GM18507 (cell line): ENCODE results near the gene GPC5.
"Not testable (repeated sequence)": the region's sequence is repeated elsewhere in the genome, so short reads cannot be mapped to it uniquely, and the experiment has no call there.

Experiments
- DNase-seq: peaks from one replicate; pipeline ENCODE4 v3.0.0; 2011; ENCODE audit warnings: low read depth; ENCODE audit not compliant: insufficient read length; ENCODE audit errors: extremely low spot score
- FAIRE-seq: peaks from 2 replicates; lab custom pipeline; 2011; peaks lifted over from hg19 to GRCh38; lab: Jason Lieb, UNC

GPC5 gene

DNA sequence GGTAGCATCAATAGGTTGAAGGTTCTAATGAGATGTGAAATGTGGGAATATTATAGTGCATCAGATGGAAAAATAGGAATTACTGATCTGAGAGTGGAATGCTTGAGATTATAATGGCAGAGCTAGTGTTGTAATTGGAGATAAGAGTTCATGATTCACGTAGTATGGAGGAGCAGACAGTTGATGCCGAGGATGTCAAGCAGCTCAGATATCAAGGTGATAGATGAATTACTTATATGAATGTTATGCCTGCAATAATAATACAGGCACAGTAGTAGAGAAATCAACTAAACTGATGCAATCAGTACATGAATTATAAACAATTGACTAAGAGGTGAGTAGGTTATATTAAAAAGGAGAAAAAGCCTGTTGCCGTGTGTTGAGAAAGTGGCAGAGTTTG lies 1035.0 kb downstream of the GPC5 start:
- no peak for DNase-seq

DNA sequence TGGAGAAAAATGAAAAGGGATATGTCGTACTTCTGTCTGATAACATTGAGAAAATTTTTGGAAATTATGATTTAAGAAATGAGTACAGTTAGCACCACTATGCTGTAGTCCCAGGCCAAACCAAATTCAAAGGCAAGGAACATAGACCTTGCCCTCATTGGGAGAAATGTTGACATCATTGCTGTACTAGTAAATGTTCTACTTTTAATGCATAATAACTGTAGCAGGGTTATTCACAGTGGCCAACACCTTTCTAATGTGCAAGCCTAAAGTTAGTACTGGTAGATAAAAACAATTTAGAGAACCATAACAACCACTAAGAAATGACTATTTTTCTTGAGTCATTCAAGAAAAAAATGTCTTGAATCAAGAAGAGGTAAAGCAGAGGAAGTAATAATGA lies 1035.5 kb downstream of the GPC5 start:
- no peak for DNase-seq
- no peak for FAIRE-seq

More for the DNA sequence above, 1035.0 kb downstream of the GPC5 start:
- FAIRE-seq: no peak

DNA sequence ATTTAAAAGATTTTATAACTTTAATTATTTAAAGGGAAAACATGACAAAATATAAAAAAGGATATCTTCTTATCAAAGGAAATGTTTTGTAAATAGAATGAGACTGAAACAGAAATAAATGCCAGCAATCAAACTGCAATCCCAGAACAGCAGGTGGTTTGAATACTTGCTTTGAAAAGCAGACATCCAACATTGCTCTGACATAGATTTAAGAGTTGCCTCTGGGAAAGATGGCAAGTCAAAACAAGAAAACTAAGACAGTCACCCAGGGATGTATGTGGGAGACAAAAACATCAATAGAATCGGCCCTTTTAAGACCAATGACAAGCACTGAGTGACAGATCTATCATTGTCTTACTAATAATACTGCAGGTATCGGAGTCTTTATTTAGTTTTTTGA lies 1038.5 kb downstream of the GPC5 start:
- FAIRE-seq: no peak

GRCh38 chr13:92444244-92444643 lies 1045.8 kb downstream of the GPC5 start:
- no peak for FAIRE-seq

More for the DNA sequence above, 1038.5 kb downstream of the GPC5 start:
- DNase-seq: no peak

DNA sequence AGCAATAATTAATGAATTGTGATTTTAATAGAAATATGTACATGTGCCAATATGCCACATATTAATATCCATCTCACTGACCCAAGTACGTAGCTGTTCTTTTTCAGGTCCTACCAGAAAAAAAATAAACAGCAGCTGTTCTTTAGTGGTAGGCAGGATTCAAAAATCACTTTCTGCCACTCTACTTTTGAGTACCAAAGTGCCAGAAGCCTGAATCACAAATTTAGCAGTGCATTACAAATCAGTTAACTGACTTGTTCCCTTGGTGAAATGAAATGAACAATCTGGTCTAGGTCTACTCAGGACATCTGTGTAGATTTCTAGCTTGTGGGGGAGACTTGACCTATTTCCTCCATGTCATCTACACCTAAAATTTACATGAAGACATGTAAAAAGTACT lies 1052.6 kb downstream of the GPC5 start:
- DNase-seq: no peak
- FAIRE-seq: no peak

More at GRCh38 chr13:92444244-92444643, 1045.8 kb downstream of the GPC5 start:
- no peak for DNase-seq

- DNase-seq: no peak
- no peak for FAIRE-seq
Observed at GRCh38 chr13:92452840-92453239, 1054.4 kb downstream of the GPC5 start.

DNA sequence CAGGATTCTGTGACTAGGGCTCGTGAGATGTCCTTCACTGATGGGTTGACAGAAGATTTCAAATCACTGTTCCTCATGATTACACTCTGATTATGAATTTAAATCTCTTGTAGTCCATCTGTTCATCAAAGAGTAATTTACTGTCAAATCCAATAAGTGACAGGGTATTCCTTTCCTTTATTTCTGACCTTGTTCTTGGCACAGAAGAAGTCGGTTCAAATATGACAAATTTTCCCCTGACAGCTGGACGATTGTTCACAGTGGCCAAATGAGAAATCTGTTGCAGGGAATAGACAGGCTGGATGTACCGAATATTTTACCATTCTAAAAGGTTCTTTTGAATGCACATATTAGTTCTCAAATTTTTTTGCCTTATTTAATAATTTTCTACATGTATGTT lies 1060.9 kb downstream of the GPC5 start:
- FAIRE-seq (no peak), DNase-seq (no peak)

GRCh38 chr13:92460479-92460878 lies 1062.1 kb downstream of the GPC5 start:
- FAIRE-seq: no peak
- no peak for DNase-seq

GRCh38 chr13:92461402-92461801 lies 1063.0 kb downstream of the GPC5 start:
- FAIRE-seq: no peak
- DNase-seq: no peak

- FAIRE-seq: no peak
- DNase-seq: no peak
Observed at GRCh38 chr13:92461831-92462230, 1063.4 kb downstream of the GPC5 start.

GRCh38 chr13:92463134-92463533 lies 1064.7 kb downstream of the GPC5 start:
- FAIRE-seq (no peak), DNase-seq (no peak)

- DNase-seq (no peak), FAIRE-seq (no peak)
Observed at GRCh38 chr13:92473765-92474475, 1075.5 kb downstream of the GPC5 start.

DNA sequence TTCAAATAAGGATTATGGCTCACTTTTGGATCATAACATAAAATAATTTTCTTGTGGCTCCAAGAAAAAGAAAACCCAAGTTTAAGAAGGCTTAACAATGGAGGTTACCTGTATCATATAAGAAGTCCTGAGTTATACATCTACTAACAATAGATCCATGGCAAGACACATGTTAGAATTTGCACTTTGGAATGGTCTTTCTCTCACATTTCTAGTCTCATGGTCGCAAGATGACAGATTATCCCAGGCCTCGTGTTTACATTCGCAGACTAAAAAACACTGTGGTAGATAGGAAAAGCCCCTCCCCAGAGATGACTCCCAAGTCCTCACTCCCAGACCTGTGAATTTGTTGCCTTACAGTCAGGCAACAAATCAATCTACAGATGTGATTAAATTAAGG lies 1082.0 kb downstream of the GPC5 start:
- no peak for FAIRE-seq

GRCh38 chr13:92482790-92483189 lies 1084.4 kb downstream of the GPC5 start:
- not testable (repeated sequence) for FAIRE-seq

More for the DNA sequence above, 1082.0 kb downstream of the GPC5 start:
- no peak for DNase-seq

DNA sequence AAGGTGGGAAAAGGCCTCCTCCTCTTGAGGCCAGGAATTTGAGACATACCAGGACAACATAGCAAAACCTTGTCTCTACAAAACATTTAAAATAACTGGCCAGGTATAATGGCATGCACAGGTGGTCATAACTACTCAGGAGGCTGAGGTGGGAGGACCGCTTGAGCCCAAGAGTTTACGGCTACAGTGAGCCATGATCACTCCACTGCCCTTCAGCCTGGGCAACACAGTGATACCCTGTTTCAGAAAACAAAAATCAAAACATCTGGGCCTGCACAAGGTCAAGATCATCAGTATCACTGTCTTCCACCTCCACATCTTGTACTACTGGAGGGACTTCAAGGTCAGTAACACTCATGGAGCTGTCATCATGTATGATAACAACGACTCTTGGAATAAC lies 1085.5 kb downstream of the GPC5 start:
- FAIRE-seq (no peak), DNase-seq (no peak)

More at GRCh38 chr13:92482790-92483189, 1084.4 kb downstream of the GPC5 start:
- not testable (repeated sequence) for DNase-seq

GRCh38 chr13:92487238-92487637 lies 1088.8 kb downstream of the GPC5 start:
- DNase-seq (no peak), FAIRE-seq (no peak)

- DNase-seq (no peak), FAIRE-seq (no peak)
Observed at GRCh38 chr13:92488249-92488852, 1089.9 kb downstream of the GPC5 start.

GRCh38 chr13:92491839-92492238 lies 1093.4 kb downstream of the GPC5 start:
- FAIRE-seq (no peak), DNase-seq (no peak)

- no peak for FAIRE-seq
- no peak for DNase-seq
Observed at GRCh38 chr13:92494915-92495314, 1096.5 kb downstream of the GPC5 start.

- FAIRE-seq (no peak), DNase-seq (no peak)
Observed at GRCh38 chr13:92500192-92500591, 1101.8 kb downstream of the GPC5 start.

- FAIRE-seq (no peak), DNase-seq (no peak)
Observed at GRCh38 chr13:92510416-92510815, 1112.0 kb downstream of the GPC5 start.
